GM23338 (cell line): Measurements from ENCODE around the gene FBLN2.

ENCODE experiments used
- CREB1 ChIP-seq: fragments of 250-450 bp; sonication (Bioruptor Pico); IDR thresholded peaks from 2 replicates; pipeline ENCODE4 v1.5.0; 2020; ENCODE audit warnings: low read depth, mild to moderate bottlenecking, moderate library complexity
- CTCF ChIP-seq, 2 experiments: fragments of 200-600 bp in 1 of 2; sonication (generic) in 1 of 2; conservative IDR thresholded peaks; 2 replicates each; pipeline versions ENCODE4 v1.5.1 to v1.6.1; 2016 to 2017; ENCODE audit warnings: antibody characterized with exemption in 2 of 2, low read depth in 2 of 2, mild to moderate bottlenecking in 2 of 2, moderate library complexity in 1 of 2
- ETS1 ChIP-seq: IDR thresholded peaks from 2 replicates; pipeline ENCODE4 v1.6.1; 2016; ENCODE audit warnings: antibody characterized with exemption
- EZH2 ChIP-seq: fragments of 200-600 bp; sonication (generic); IDR thresholded peaks from one replicate; pipeline ENCODE4 v1.8.0; 2017; ENCODE audit warnings: antibody characterized with exemption, mild to moderate bottlenecking, low read depth; ENCODE audit not compliant: unreplicated experiment
- EZH2phosphoT487 ChIP-seq: fragments of 200-600 bp; sonication (generic); IDR thresholded peaks from one replicate; pipeline ENCODE4 v1.8.1; 2018; ENCODE audit warnings: antibody characterized with exemption; ENCODE audit not compliant: unreplicated experiment
- POLR2AphosphoS5 ChIP-seq: IDR thresholded peaks from 2 replicates; pipeline ENCODE4 v1.6.1; 2016; ENCODE audit warnings: antibody characterized with exemption, low read depth
- REST ChIP-seq: IDR thresholded peaks from one replicate; pipeline ENCODE4 v1.6.1; 2018; ENCODE audit warnings: antibody characterized with exemption; ENCODE audit not compliant: unreplicated experiment
- STAT1 ChIP-seq: IDR thresholded peaks from one replicate; pipeline ENCODE4 v1.6.1; 2016; ENCODE audit warnings: antibody characterized with exemption; ENCODE audit not compliant: unreplicated experiment
- ZNF331 ChIP-seq: fragments of 250-450 bp; sonication (Bioruptor Pico); IDR thresholded peaks from 2 replicates; pipeline ENCODE4 v1.5.0; 2020; ENCODE audit warnings: low read depth, mild to moderate bottlenecking, moderate library complexity
- ZNF462 ChIP-seq: fragments of 250-450 bp; sonication (Bioruptor Pico); IDR thresholded peaks from 2 replicates; pipeline ENCODE4 v1.5.0; 2020; ENCODE audit warnings: mild to moderate bottlenecking, moderate library complexity

- TF ChIP-seq CTCF (conservative IDR thresholded peaks at IDR 0.05; ENCODE audit: low read depth in 2 of 2) (peak; percentile 86 to 100), CREB1 (CRISPR knock-in tag) (peak; percentile 28; the same call in 1 of the 2 replicates), POLR2AphosphoS5 (no peak), ETS1 (no peak), STAT1 (no peak), EZH2 (no peak), ZNF331 (CRISPR knock-in tag) (no peak), EZH2phosphoT487 (no peak), ZNF462 (CRISPR knock-in tag) (no peak), REST (peak; percentile 17)
These were observed 101.5 kb downstream of the FBLN2 start for GRCh38 chr3:13650210-13651056.
